Loucy (cell line): Measurements from ENCODE around the gene MPP4.

Experiments
- EZH2phosphoT487 ChIP-seq: fragments of 200-600 bp; IDR thresholded peaks from 2 replicates; pipeline ENCODE4 v1.6.1; 2018; ENCODE audit warnings: antibody characterized with exemption, mild to moderate bottlenecking, moderate library complexity, borderline replicate concordance
- TF ChIP-seq, protein P1 (sequence below): fragments of 200-600 bp; sonication (generic); conservative IDR thresholded peaks from 2 replicates; pipeline ENCODE4 v1.5.1; 2014; ENCODE audit warnings: mild to moderate bottlenecking, antibody characterized with exemption, low read length

DNA sequence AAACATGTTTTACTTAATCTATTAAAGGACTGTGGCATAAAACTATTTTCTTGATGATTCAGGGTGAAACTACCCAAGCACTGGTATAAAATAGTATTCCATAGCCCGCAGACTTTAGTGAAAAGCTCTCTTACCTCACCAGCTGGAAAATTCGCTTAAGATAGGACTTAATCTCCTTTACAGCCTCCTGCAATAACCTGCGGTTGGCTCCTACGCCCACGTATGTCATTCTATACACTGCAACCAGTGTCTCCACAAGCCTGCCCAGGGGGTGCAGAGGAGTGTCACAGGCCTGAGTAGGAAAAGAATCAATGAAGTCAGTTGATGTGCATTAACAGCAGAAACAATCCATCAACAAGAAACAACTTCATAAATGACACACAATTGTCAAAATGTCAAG lies 11.3 kb upstream of the MPP4 start:
- TF ChIP-seq, protein P1, sequence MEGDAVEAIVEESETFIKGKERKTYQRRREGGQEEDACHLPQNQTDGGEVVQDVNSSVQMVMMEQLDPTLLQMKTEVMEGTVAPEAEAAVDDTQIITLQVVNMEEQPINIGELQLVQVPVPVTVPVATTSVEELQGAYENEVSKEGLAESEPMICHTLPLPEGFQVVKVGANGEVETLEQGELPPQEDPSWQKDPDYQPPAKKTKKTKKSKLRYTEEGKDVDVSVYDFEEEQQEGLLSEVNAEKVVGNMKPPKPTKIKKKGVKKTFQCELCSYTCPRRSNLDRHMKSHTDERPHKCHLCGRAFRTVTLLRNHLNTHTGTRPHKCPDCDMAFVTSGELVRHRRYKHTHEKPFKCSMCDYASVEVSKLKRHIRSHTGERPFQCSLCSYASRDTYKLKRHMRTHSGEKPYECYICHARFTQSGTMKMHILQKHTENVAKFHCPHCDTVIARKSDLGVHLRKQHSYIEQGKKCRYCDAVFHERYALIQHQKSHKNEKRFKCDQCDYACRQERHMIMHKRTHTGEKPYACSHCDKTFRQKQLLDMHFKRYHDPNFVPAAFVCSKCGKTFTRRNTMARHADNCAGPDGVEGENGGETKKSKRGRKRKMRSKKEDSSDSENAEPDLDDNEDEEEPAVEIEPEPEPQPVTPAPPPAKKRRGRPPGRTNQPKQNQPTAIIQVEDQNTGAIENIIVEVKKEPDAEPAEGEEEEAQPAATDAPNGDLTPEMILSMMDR: no peak
- TF ChIP-seq EZH2phosphoT487: no peak
